ENCODE results near the gene SDCBP2. TPM values are rescaled to one million over a fixed set of nuclear protein-coding genes. Genes with fewer than 3 reads are reported as not detected.

The SDCBP2 gene
- total and polyA plus RNA-seq, 2 of the 8 experiments (the other 6 are each of a cell fraction or from before 2014, with no cell fraction given), result 4.2 to 6.7 TPM

- no peak for TF ChIP-seq ATF2 (IDR thresholded peaks at IDR 0.05; ENCODE audit: low read length)
- TF ChIP-seq CBX5 (IDR thresholded peaks at IDR 0.05; ENCODE audit: low read depth, low read length), result no peak
- no peak for TF ChIP-seq TAF1 (IDR thresholded peaks at IDR 0.05; ENCODE audit: low read depth, low read length)
- no peak for TF ChIP-seq BRCA1 (IDR thresholded peaks at IDR 0.05; ENCODE audit: low read depth, low read length)
- no peak for TF ChIP-seq POLR2A (IDR thresholded peaks at IDR 0.05; ENCODE audit: control extremely low read depth in 1 of 2, low read depth in 2 of 2, low read length in 2 of 2)
- TF ChIP-seq ZNF274 (IDR thresholded peaks at IDR 0.05; ENCODE audit: borderline replicate concordance, extremely low read depth, low read length), result no peak
- no peak for TF ChIP-seq POU5F1 (IDR thresholded peaks at IDR 0.05; ENCODE audit: low read depth, low read length)
- no peak for TF ChIP-seq SIN3A (conservative IDR thresholded peaks at IDR 0.05 in 1 of 2, IDR thresholded peaks at IDR 0.05 in 1 of 2; ENCODE audit: low read depth in 1 of 2, low read length in 2 of 2)
- TF ChIP-seq EZH2 (IDR thresholded peaks at IDR 0.05; ENCODE audit: low read depth, low read length, severe bottlenecking), result no peak
These were observed 2.7 kb downstream of the SDCBP2 start (continued) for GRCh38 chr20:1326031-1326930.

All from H1 (cell line).